ENCODE data around the gene PAQR7.

- TF ChIP-seq CTCF (IDR thresholded peaks at IDR 0.05; ENCODE audit: insufficient read depth, low read length) (no peak), POLR2AphosphoS5 (IDR thresholded peaks at IDR 0.05; ENCODE audit: low read depth) (no peak), GABPA (IDR thresholded peaks at IDR 0.05; ENCODE audit: low read depth) (no peak)
Measured at GRCh38 chr1:25897754-25898153, 22.2 kb upstream of the PAQR7 start.
